K562 (cell line): Measurements from ENCODE around the gene HPCA. TPM values are rescaled to one million over a fixed set of nuclear protein-coding genes. Genes with fewer than 3 reads are reported as not detected.

Experiments used
- ARID1B ChIP-seq: fragments of 450-650 bp; IDR thresholded peaks from 2 replicates; pipeline ENCODE4 v1.6.1; 2016; ENCODE audit warnings: antibody characterized with exemption, mild to moderate bottlenecking, inconsistent platforms
- BDP1 ChIP-seq: IDR thresholded peaks from 3 replicates; pipeline ENCODE4 v1.6.1; 2011; ENCODE audit not compliant: insufficient read length, insufficient read depth
- E2F1 ChIP-seq: sonication (generic); formaldehyde crosslinking; IDR thresholded peaks from 2 replicates; pipeline ENCODE4 v1.8.1; 2023; ENCODE audit warnings: mild to moderate bottlenecking, missing genetic modification reagents, moderate library complexity
- FOSL1 ChIP-seq: fragments of 200-800 bp; sonication (Bioruptor generic); conservative IDR thresholded peaks from 2 replicates; pipeline ENCODE4 v1.6.1; 2016; ENCODE audit warnings: missing genetic modification characterization, missing compliant biosample characterization
- FOXJ2 ChIP-seq: fragments of 200-800 bp; sonication (Bioruptor generic); IDR thresholded peaks from 2 replicates; pipeline ENCODE4 v1.6.1; 2016; ENCODE audit warnings: missing genetic modification characterization, missing compliant biosample characterization
- HNRNPLL ChIP-seq: fragments of 200-400 bp; formaldehyde crosslinking; IDR thresholded peaks from 2 replicates; pipeline ENCODE4 v1.6.1; 2017; ENCODE audit warnings: low read length, low read depth, mild to moderate bottlenecking; ENCODE audit not compliant: poor library complexity, severe bottlenecking
- MBD1 ChIP-seq: fragments of 250-450 bp; sonication (Bioruptor Pico); IDR thresholded peaks from 2 replicates; pipeline ENCODE4 v1.8.0; 2022; ENCODE audit warnings: inconsistent platforms
- MTA3 ChIP-seq: fragments of 450-650 bp; formaldehyde crosslinking; IDR thresholded peaks from 2 replicates; pipeline ENCODE4 v1.6.1; 2017; ENCODE audit warnings: mild to moderate bottlenecking, borderline replicate concordance
- NCOA6 ChIP-seq: fragments of 450-650 bp; IDR thresholded peaks from 2 replicates; pipeline ENCODE4 v1.6.1; 2017; ENCODE audit warnings: mild to moderate bottlenecking
- PHTF2 ChIP-seq: fragments of 250-450 bp; sonication (Bioruptor Pico); IDR thresholded peaks from 2 replicates; pipeline ENCODE4 v1.5.0; 2021; ENCODE audit warnings: mild to moderate bottlenecking
- PRPF4 ChIP-seq: fragments of 200-400 bp; formaldehyde crosslinking; IDR thresholded peaks from one replicate; pipeline ENCODE4 v1.6.1; 2017; ENCODE audit warnings: low read length, low read depth, mild to moderate bottlenecking; ENCODE audit not compliant: insufficient read depth, poor library complexity, severe bottlenecking
- RCOR1 ChIP-seq, 2 experiments: IDR thresholded peaks; 2 replicates each; pipeline ENCODE4 v1.6.1; 2012; ENCODE audit warnings: low read depth in 2 of 2, low read length in 2 of 2, borderline replicate concordance in 1 of 2, improper control_type of control experiment in 1 of 2
- SETDB1 ChIP-seq: IDR thresholded peaks from one replicate; pipeline ENCODE4 v1.6.1; 2012; ENCODE audit warnings: low read length, control low read depth, inconsistent platforms
- SMARCA4 ChIP-seq: fragments of 450-650 bp; IDR thresholded peaks from 2 replicates; pipeline ENCODE4 v1.6.1; 2016
- ZBTB49 ChIP-seq: sonication (generic); formaldehyde crosslinking; IDR thresholded peaks from 2 replicates; pipeline ENCODE4 v1.8.0; 2022; ENCODE audit warnings: missing genetic modification reagents, mild to moderate bottlenecking, borderline replicate concordance
- ZBTB8A ChIP-seq: fragments of 450-650 bp; IDR thresholded peaks from 2 replicates; pipeline ENCODE4 v1.6.1; 2018; ENCODE audit warnings: mild to moderate bottlenecking, moderate library complexity; ENCODE audit not compliant: partially characterized antibody
- ZC3H11A ChIP-seq: IDR thresholded peaks from 2 replicates; pipeline ENCODE4 v1.6.1; 2012; ENCODE audit warnings: low read depth, low read length, improper control_type of control experiment
- ZNF197 ChIP-seq: fragments of 200-800 bp; sonication (Bioruptor generic); IDR thresholded peaks from 2 replicates; pipeline ENCODE4 v1.6.1; 2016; ENCODE audit warnings: low read depth, missing genetic modification characterization, missing compliant biosample characterization
- ZNF316 ChIP-seq: fragments of 450-650 bp; IDR thresholded peaks from 2 replicates; pipeline ENCODE4 v1.6.1; 2016
- ZNF696 ChIP-seq: fragments of 250-450 bp; sonication (Bioruptor Pico); conservative IDR thresholded peaks from 2 replicates; pipeline ENCODE4 v1.4.0; 2020; ENCODE audit warnings: mild to moderate bottlenecking, moderate library complexity
- polyA plus RNA-seq, 8 experiments: library from polyadenylated mRNA; depleted of rRNA in 4 of 8; stranded (reverse) in 5 of 8; unstranded in 3 of 8; fragments of >200 nt; fragmentation: Nextera tagmentation in 2 of 8; fragmentation: Illumina TruSeq in 1 of 8; extraction: Ambion mirVana in 2 of 8; extraction: Trizol in 1 of 8; gene quantifications; 2 replicates each; pipeline versions ENCODE4 v1.2.1 to v1.2.3, GENCODE V29; 2011 to 2014; ENCODE audit warnings: inconsistent platforms in 1 of 8, missing spikeins in 1 of 8
- total RNA-seq, 7 experiments: library from RNA; depleted of rRNA in 6 of 7; stranded (reverse); fragments of >200 nt in 6 of 7; fragmentation: Illumina TruSeq in 2 of 7; extraction: Trizol in 2 of 7; gene quantifications; 2 replicates each; pipeline versions ENCODE4 v1.2.1 to v1.2.3, GENCODE V29; 2011 to 2021; ENCODE audit warnings: low replicate concordance in 1 of 7
- TF ChIP-seq, protein P1 (sequence below): sonication (generic); formaldehyde crosslinking; IDR thresholded peaks from 2 replicates; pipeline ENCODE4 v1.8.0; 2022; ENCODE audit warnings: mild to moderate bottlenecking, missing genetic modification reagents

Gene HPCA
- total and polyA plus RNA-seq, 9 of the 15 experiments (the other 6 are each of a cell fraction or from before 2014, with no cell fraction given): not detected

DNA sequence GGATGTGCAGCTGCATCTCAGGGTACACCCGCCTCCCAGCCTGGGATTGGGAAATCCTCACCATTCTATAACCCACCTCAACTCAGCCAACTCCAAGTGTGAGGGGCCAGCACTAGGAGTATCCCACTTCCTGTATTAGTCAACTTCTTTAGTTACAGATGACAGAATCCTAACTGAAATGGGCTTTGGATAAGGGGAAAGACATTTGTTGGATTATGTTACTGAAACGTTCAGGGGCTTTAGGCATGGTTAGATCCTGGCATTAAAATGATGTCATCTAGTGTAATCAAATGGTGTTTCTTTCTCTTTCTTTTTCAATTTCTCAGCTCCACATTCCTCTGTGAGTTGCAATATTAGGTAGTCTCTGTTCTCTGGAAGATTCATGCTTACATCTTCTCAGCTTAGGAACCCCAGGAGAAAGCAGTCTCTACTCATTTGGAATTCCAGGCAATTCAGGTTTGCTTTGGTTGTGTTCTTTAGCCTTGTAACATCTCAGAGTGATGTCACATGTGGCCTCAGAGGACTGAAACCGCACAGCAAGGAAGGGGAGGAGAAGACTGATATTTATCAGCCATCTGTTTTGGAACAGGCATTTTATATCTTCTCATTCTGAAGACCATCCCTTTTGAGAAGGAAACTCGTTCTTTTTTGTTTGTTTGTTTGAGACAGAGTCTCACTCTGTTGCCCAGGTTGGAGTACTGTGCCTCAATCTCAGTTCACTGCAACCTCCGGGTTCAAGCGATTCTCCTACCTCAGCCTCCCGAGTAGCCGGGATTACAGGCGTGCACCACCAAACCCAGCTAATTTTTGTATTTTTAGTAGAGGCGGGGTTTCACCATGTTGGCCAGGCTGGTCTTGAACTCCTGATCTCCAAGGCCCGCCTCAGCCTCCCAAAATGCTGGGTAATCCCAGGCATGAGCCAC lies 33.8 kb downstream of the HPCA start (continued):
- TF ChIP-seq, protein P1, sequence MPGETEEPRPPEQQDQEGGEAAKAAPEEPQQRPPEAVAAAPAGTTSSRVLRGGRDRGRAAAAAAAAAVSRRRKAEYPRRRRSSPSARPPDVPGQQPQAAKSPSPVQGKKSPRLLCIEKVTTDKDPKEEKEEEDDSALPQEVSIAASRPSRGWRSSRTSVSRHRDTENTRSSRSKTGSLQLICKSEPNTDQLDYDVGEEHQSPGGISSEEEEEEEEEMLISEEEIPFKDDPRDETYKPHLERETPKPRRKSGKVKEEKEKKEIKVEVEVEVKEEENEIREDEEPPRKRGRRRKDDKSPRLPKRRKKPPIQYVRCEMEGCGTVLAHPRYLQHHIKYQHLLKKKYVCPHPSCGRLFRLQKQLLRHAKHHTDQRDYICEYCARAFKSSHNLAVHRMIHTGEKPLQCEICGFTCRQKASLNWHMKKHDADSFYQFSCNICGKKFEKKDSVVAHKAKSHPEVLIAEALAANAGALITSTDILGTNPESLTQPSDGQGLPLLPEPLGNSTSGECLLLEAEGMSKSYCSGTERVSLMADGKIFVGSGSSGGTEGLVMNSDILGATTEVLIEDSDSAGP: no peak
- TF ChIP-seq MBD1: no peak
- TF ChIP-seq ZNF316: no peak
- peak; percentile 43; the same call in 1 of the 2 replicates for TF ChIP-seq ARID1B
- peak; percentile 62; the same call in 1 of the 2 replicates for TF ChIP-seq SMARCA4
- TF ChIP-seq PRPF4: no peak
- TF ChIP-seq SETDB1: no peak
- no peak for TF ChIP-seq BDP1
- no peak for TF ChIP-seq MTA3
- TF ChIP-seq ZNF696 (CRISPR knock-in tag): no peak
- TF ChIP-seq FOSL1: peak; percentile 45; the same call in 1 of the 2 replicates
- no peak for TF ChIP-seq ZBTB49
- TF ChIP-seq FOXJ2 (tag): peak; percentile 53; the same call in 1 of the 2 replicates
- TF ChIP-seq RCOR1 (IDR thresholded peaks at IDR 0.05; ENCODE audit: borderline replicate concordance in 1 of 2, low read depth in 2 of 2, low read length in 2 of 2): no peak
- no peak for TF ChIP-seq ZNF197 (CRISPR knock-in tag)
- no peak for TF ChIP-seq ZBTB8A
- no peak for TF ChIP-seq HNRNPLL
- TF ChIP-seq E2F1: no peak
- no peak for TF ChIP-seq ZC3H11A
- TF ChIP-seq NCOA6: no peak
- TF ChIP-seq PHTF2 (CRISPR knock-in tag): no peak
